ENCODE data around the gene CHST11.

Gene CHST11

GRCh38 chr12:104427547-104427938 lies 29.2 kb upstream of the CHST11 start:
- H3K4me3 ChIP-seq (ENCODE audit: low read depth, low read length) = no peak overlapping the region
- TF ChIP-seq CTCF (IDR thresholded peaks at IDR 0.05; ENCODE audit: low read depth, low read length) = no peak

GRCh38 chr12:104433061-104433460 lies 23.7 kb upstream of the CHST11 start:
- no peak for TF ChIP-seq CTCF (IDR thresholded peaks at IDR 0.05; ENCODE audit: low read depth, low read length)
- H3K4me3 ChIP-seq (ENCODE audit: low read depth, low read length) = no peak overlapping the region

GRCh38 chr12:104434129-104434528 lies 22.6 kb upstream of the CHST11 start:
- TF ChIP-seq CTCF (IDR thresholded peaks at IDR 0.05; ENCODE audit: low read depth, low read length) = no peak
- no peak overlapping the region for H3K4me3 ChIP-seq (ENCODE audit: low read depth, low read length)

GRCh38 chr12:104435175-104435574 lies 21.6 kb upstream of the CHST11 start:
- no peak for TF ChIP-seq CTCF (IDR thresholded peaks at IDR 0.05; ENCODE audit: low read depth, low read length)
- no peak overlapping the region for H3K4me3 ChIP-seq (ENCODE audit: low read depth, low read length)

GRCh38 chr12:104435765-104436164 lies 21.0 kb upstream of the CHST11 start:
- H3K4me3 ChIP-seq (ENCODE audit: low read depth, low read length) = no peak overlapping the region

DNA sequence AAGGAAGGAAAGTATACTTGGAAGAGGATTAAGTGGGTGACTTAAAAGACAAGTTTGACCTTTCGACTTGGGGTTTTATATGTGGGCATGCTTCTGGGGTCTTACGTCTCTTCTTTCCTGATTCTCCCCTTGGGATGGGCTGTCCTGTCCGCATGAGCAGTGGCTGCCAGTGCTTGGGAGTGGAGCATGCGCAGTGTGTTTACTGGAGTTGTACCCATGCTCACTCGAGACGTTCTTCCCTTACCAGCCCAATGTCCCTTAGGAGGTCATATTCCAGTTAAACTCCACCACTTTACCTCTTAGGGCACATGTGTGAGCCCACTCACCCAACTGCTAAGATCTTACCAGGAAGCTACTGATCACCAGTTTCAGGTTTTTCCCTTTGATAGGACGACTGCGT lies 20.0 kb upstream of the CHST11 start:
- H3K4me3 ChIP-seq (ENCODE audit: low read depth, low read length) = no peak overlapping the region
- TF ChIP-seq CTCF (IDR thresholded peaks at IDR 0.05; ENCODE audit: low read depth, low read length) = no peak

More at GRCh38 chr12:104435765-104436164, 21.0 kb upstream of the CHST11 start:
- no peak for TF ChIP-seq CTCF (IDR thresholded peaks at IDR 0.05; ENCODE audit: low read depth, low read length)

DNA sequence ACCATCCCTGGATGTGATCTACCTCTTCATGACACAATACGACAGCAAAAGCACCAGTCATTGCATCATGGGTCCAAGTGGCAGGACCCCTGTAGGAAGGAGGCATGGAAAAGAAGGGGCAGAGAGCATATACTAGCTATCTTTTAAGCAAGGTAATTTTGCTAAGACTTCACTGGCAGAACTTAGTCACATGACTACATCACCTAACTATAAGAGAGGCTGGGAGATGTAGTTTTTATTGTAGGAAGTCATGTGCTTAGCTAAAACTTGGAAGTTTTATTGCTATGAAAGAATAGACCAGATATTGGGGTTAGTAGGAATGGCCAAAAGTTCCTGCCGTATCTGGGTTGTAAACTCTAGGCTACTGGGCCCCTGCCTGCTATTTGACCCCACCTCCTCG lies 18.6 kb upstream of the CHST11 start:
- no peak overlapping the region for H3K4me3 ChIP-seq (ENCODE audit: low read depth, low read length)
- no peak for TF ChIP-seq CTCF (IDR thresholded peaks at IDR 0.05; ENCODE audit: low read depth, low read length)
